ENCODE results near the gene BCAS3.

BCAS3 gene

DNA sequence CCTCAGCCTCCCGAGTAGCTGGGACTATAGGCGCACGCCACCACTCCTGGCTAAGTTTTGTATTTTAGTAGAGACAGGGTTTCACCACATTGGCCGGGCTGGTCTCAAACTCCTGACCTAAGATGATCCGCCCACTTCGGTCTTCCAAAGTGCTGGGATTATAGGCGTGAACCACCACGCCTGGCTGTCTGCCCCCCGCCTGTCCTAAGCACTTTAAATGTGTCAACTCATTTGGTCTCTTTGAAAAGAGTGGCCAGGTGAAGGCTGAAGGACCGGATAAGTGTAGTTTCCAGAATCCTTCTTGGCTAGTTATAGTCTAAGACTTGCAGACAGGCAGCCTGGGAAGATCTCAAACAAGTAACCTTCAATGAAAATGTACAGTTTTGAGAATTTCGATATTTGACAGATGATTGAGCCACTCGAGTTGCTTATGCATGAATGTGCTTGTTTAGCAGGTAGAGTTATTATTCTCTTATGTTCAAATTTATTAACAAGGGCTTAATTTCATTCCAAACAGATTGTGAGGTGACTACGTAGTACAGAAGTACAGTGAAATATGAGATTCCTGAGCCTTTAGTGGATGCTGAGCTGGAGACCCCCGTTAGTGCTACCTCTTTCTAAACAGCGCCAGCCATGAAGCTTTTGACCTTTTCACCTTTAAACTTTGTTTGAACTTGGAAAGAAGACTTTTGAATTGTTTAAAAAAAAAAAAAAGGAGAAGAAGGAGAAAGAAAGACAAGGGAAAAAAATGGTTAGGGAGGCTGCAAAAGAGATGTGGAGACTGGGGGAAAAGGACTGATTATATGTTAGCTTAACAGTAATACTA, 557.6 kb downstream of the BCAS3 start:
- no peak overlapping the region for H3K4me2 ChIP-seq (ENCODE audit: low read length)
- no peak overlapping the region for H2AFZ ChIP-seq (ENCODE audit: low read depth, low read length)
- H3K4me1 ChIP-seq (ENCODE audit: low read length) = peaks cover 6% of the 10 kb centered on the region
- no peak overlapping the region for H3K9ac ChIP-seq (ENCODE audit: low read length)
- no peak overlapping the region for H3K27ac ChIP-seq (ENCODE audit: low read length)
- H3K9me3 ChIP-seq (ENCODE audit: insufficient read depth, low read length) = no peaks in the 10 kb centered on the region
- H3K27me3 ChIP-seq (ENCODE audit: low read depth, low read length) = peaks cover 14% of the 10 kb centered on the region
- H3K36me3 ChIP-seq (replicated peaks; ENCODE audit: low read depth, low read length) = no peaks in the 10 kb centered on the region
- no peaks in the 10 kb centered on the region for H4K20me1 ChIP-seq (ENCODE audit: insufficient read depth, low read length)
- no peak overlapping the region for H3K4me3 ChIP-seq (ENCODE audit: low read length)
- TF ChIP-seq, protein P1, sequence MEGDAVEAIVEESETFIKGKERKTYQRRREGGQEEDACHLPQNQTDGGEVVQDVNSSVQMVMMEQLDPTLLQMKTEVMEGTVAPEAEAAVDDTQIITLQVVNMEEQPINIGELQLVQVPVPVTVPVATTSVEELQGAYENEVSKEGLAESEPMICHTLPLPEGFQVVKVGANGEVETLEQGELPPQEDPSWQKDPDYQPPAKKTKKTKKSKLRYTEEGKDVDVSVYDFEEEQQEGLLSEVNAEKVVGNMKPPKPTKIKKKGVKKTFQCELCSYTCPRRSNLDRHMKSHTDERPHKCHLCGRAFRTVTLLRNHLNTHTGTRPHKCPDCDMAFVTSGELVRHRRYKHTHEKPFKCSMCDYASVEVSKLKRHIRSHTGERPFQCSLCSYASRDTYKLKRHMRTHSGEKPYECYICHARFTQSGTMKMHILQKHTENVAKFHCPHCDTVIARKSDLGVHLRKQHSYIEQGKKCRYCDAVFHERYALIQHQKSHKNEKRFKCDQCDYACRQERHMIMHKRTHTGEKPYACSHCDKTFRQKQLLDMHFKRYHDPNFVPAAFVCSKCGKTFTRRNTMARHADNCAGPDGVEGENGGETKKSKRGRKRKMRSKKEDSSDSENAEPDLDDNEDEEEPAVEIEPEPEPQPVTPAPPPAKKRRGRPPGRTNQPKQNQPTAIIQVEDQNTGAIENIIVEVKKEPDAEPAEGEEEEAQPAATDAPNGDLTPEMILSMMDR (IDR thresholded peaks at IDR 0.05; ENCODE audit: low read depth, low read length) = no peak
- TF ChIP-seq EZH2phosphoT487 (IDR thresholded peaks at IDR 0.05; ENCODE audit: low read depth) = no peak
- no peaks in the 10 kb centered on the region for H3K79me2 ChIP-seq (ENCODE audit: low read length)

DNA sequence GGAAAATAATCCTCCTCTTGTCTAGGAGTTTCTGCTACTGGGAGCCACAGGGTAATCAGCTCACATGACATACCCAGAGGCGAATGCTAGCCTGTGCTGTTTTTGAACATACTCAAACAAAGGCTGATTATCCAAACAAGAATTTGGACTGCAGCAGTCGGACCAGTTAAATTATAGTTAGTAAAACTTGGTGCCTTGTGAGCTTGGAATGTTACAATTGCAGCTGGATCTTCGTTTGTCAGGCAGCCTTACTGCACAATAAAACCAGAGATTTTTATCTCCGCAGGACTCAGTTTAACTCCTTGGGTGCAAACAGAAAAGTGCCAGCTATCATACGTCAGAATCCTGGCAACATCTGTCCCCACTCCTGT, 558.2 kb downstream of the BCAS3 start:
- Histone ChIP-seq H3K79me2 (ENCODE audit: low read length) (no peaks in the 10 kb centered on the region), H3K9me3 (ENCODE audit: insufficient read depth, low read length) (no peaks in the 10 kb centered on the region), H3K27ac (ENCODE audit: low read length) (no peak overlapping the region), H2AFZ (ENCODE audit: low read depth, low read length) (no peak overlapping the region), H3K4me3 (ENCODE audit: low read length) (no peak overlapping the region), H4K20me1 (ENCODE audit: insufficient read depth, low read length) (no peaks in the 10 kb centered on the region), H3K36me3 (replicated peaks; ENCODE audit: low read depth, low read length) (no peaks in the 10 kb centered on the region), H3K4me2 (ENCODE audit: low read length) (no peak overlapping the region), H3K9ac (ENCODE audit: low read length) (no peak overlapping the region), H3K4me1 (ENCODE audit: low read length) (peaks cover 6% of the 10 kb centered on the region), H3K27me3 (ENCODE audit: low read depth, low read length) (peaks cover 14% of the 10 kb centered on the region)
- TF ChIP-seq, protein P1 (IDR thresholded peaks at IDR 0.05; ENCODE audit: low read depth, low read length) = no peak
- no peak for TF ChIP-seq EZH2phosphoT487 (IDR thresholded peaks at IDR 0.05; ENCODE audit: low read depth)

DNA sequence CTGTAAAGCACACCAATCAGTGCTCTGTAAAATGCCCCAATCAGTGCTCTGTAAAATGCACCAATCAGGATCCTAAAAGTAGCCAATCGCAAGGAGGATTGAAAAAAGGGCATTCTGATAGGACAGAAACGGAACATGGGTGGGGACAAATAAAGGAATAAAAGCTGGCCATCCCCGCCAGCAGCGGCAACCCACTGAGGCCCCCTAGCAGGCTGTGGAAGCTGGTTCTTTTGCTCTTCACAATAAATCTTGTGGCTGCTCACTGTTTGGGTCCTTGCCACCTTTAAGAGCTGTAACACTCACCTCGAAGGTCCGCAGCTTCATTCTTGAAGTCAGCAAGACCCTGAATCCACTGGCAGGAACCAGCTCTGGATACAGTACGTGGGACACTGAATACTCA, 559.6 kb downstream of the BCAS3 start:
- H3K36me3 ChIP-seq (replicated peaks; ENCODE audit: low read depth, low read length) = no peaks in the 10 kb centered on the region
- H3K4me2 ChIP-seq (ENCODE audit: low read length) = no peak overlapping the region
- no peaks in the 10 kb centered on the region for H3K9me3 ChIP-seq (ENCODE audit: insufficient read depth, low read length)
- H3K4me3 ChIP-seq (ENCODE audit: low read length) = no peak overlapping the region
- TF ChIP-seq, protein P1 (IDR thresholded peaks at IDR 0.05; ENCODE audit: low read depth, low read length) = no peak
- no peak for TF ChIP-seq EZH2phosphoT487 (IDR thresholded peaks at IDR 0.05; ENCODE audit: low read depth)
- peaks cover 6% of the 10 kb centered on the region for H3K4me1 ChIP-seq (ENCODE audit: low read length)
- H4K20me1 ChIP-seq (ENCODE audit: insufficient read depth, low read length) = no peaks in the 10 kb centered on the region
- no peak overlapping the region for H2AFZ ChIP-seq (ENCODE audit: low read depth, low read length)
- H3K9ac ChIP-seq (ENCODE audit: low read length) = no peak overlapping the region
- H3K27me3 ChIP-seq (ENCODE audit: low read depth, low read length) = peaks cover 14% of the 10 kb centered on the region
- no peaks in the 10 kb centered on the region for H3K79me2 ChIP-seq (ENCODE audit: low read length)
- no peak overlapping the region for H3K27ac ChIP-seq (ENCODE audit: low read length)

DNA sequence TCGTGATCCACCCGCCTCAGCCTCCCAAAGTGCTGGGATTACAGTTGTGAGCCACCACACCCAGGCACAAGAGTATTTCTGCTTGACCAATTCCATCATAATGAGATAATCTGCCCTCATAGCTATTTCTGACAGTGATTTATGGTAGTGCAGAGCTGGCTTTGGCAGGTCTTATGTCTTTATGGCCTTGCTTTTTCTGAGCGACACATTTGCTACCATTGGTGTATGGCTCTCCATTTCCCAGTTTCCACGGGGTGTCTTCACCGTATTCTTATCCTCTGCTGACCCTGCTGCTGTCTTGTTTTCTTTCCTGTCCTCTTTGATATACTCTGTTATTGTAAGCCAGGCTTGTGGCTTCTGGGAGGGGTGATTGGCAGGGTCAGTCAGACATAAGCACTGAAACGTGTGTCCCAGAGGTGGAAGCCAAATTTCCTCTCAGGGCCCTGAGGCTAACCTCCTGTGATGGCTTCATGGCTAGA, 560.8 kb downstream of the BCAS3 start:
- Histone ChIP-seq H3K9me3 (ENCODE audit: insufficient read depth, low read length) (no peaks in the 10 kb centered on the region), H3K4me2 (ENCODE audit: low read length) (no peak overlapping the region), H3K4me1 (ENCODE audit: low read length) (peaks cover 6% of the 10 kb centered on the region), H3K79me2 (ENCODE audit: low read length) (no peaks in the 10 kb centered on the region), H3K4me3 (ENCODE audit: low read length) (no peak overlapping the region), H3K27me3 (ENCODE audit: low read depth, low read length) (peaks cover 12% of the 10 kb centered on the region), H3K36me3 (replicated peaks; ENCODE audit: low read depth, low read length) (no peaks in the 10 kb centered on the region), H3K9ac (ENCODE audit: low read length) (no peak overlapping the region), H4K20me1 (ENCODE audit: insufficient read depth, low read length) (no peaks in the 10 kb centered on the region), H3K27ac (ENCODE audit: low read length) (no peak overlapping the region), H2AFZ (ENCODE audit: low read depth, low read length) (no peak overlapping the region)
- TF ChIP-seq, protein P1 (IDR thresholded peaks at IDR 0.05; ENCODE audit: low read depth, low read length) = no peak
- TF ChIP-seq EZH2phosphoT487 (IDR thresholded peaks at IDR 0.05; ENCODE audit: low read depth) = no peak

All from OCI-LY3 (cell line).